ENCODE data around the gene KAZN. TPM values are rescaled to one million over a fixed set of nuclear protein-coding genes. Genes with fewer than 3 reads are reported as not detected.
"Not testable (repeated sequence)": the region's sequence is repeated elsewhere in the genome, so short reads cannot be mapped to it uniquely, and the experiment has no call there.

Gene KAZN
- total RNA-seq, 1 experiment from 2014 or later = 2.4 TPM

- ChIA-PET CTCF (no interaction called here), POLR2A (no interaction called here)
- DNase-seq = no peak
- Mint-ChIP-seq H3K27me3 (ENCODE audit: insufficient read depth, unreplicated experiment) (no peaks in the 10 kb centered on the region), H3K27ac (ENCODE audit: unreplicated experiment) (no peak overlapping the region), H3K36me3 (ENCODE audit: insufficient read depth, unreplicated experiment) (no peaks in the 10 kb centered on the region), H3K4me3 (ENCODE audit: unreplicated experiment) (no peak overlapping the region), H3K4me1 (ENCODE audit: low read depth, unreplicated experiment) (no peaks in the 10 kb centered on the region), H3K9me3 (ENCODE audit: unreplicated experiment) (no peaks in the 10 kb centered on the region)
- H3K4me1 ChIP-seq = no peaks in the 10 kb centered on the region
- BruUV-seq (replicated peaks) = no TSS peak
- H3K4me3 ChIP-seq (ENCODE audit: low read depth, low read length) = no peak overlapping the region
- H3K27me3 ChIP-seq (replicated peaks; ENCODE audit: control insufficient read depth, insufficient read depth, low read length) = no peaks in the 10 kb centered on the region
- TF ChIP-seq CTCF (IDR thresholded peaks at IDR 0.05; ENCODE audit: insufficient read depth in 1 of 2, low read depth in 1 of 2, low read length in 1 of 2, severe bottlenecking in 1 of 2, unreplicated experiment in 1 of 2) = no peak
- intact Hi-C loops (cut with micrococcal nuclease; ENCODE audit: unreplicated experiment) = loop anchor here (10.0 kb wide), 1 partner anchor 265 kb away; no protein-coding TSS in a partner anchor
- no peaks in the 10 kb centered on the region for H3K9me3 ChIP-seq
- H3K36me3 ChIP-seq (ENCODE audit: control insufficient read depth, insufficient read depth, low read length) = no peaks in the 10 kb centered on the region
Measured at GRCh38 chr1:15039901-15040300, 441.4 kb downstream of the KAZN start.

- H3K36me3 ChIP-seq (ENCODE audit: control insufficient read depth, insufficient read depth, low read length); H3K27ac Mint-ChIP-seq (ENCODE audit: unreplicated experiment); CTCF ChIA-PET; H3K4me3 Mint-ChIP-seq (ENCODE audit: unreplicated experiment); BruUV-seq (replicated peaks); H3K4me1 Mint-ChIP-seq (ENCODE audit: low read depth, unreplicated experiment); H3K9me3 ChIP-seq; H3K27me3 ChIP-seq (replicated peaks; ENCODE audit: control insufficient read depth, insufficient read depth, low read length); H3K4me3 ChIP-seq (ENCODE audit: low read depth, low read length); H3K9me3 Mint-ChIP-seq (ENCODE audit: unreplicated experiment); H3K36me3 Mint-ChIP-seq (ENCODE audit: insufficient read depth, unreplicated experiment); H3K4me1 ChIP-seq; DNase-seq; POLR2A ChIA-PET; H3K27me3 Mint-ChIP-seq (ENCODE audit: insufficient read depth, unreplicated experiment): not testable (repeated sequence)
- intact Hi-C loops (cut with micrococcal nuclease; ENCODE audit: unreplicated experiment) = loop anchor here (10.0 kb wide), 1 partner anchor 266 kb away; no protein-coding TSS in a partner anchor
Measured at GRCh38 chr1:15040685-15041084, 442.2 kb downstream of the KAZN start.

- no peak overlapping the region for H3K4me3 Mint-ChIP-seq (ENCODE audit: unreplicated experiment)
- ChIA-PET POLR2A (no interaction called here), CTCF (interaction anchor here (0.6 to 0.7 kb wide), 3 partner anchors 65 to 1112 kb away, joined by 3 to 8 read pairs (median 5); no protein-coding TSS in a partner anchor)
- Histone ChIP-seq H3K4me1 (no peaks in the 10 kb centered on the region), H3K4me3 (ENCODE audit: low read depth, low read length) (no peak overlapping the region), H3K9me3 (no peaks in the 10 kb centered on the region), H3K27me3 (replicated peaks; ENCODE audit: control insufficient read depth, insufficient read depth, low read length) (no peaks in the 10 kb centered on the region), H3K36me3 (ENCODE audit: control insufficient read depth, insufficient read depth, low read length) (no peaks in the 10 kb centered on the region)
- no peaks in the 10 kb centered on the region for H3K9me3 Mint-ChIP-seq (ENCODE audit: unreplicated experiment)
- TF ChIP-seq CTCF (IDR thresholded peaks at IDR 0.05; ENCODE audit: insufficient read depth in 1 of 2, low read depth in 1 of 2, low read length in 1 of 2, severe bottlenecking in 1 of 2, unreplicated experiment in 1 of 2) = no peak
- BruUV-seq (replicated peaks) = no TSS peak
- intact Hi-C loops (cut with micrococcal nuclease; ENCODE audit: unreplicated experiment) = loop anchor here (10.0 kb wide), 1 partner anchor 268 kb away; no protein-coding TSS in a partner anchor
- H3K4me1 Mint-ChIP-seq (ENCODE audit: low read depth, unreplicated experiment) = no peaks in the 10 kb centered on the region
- DNase-seq = no peak
- H3K27me3 Mint-ChIP-seq (ENCODE audit: insufficient read depth, unreplicated experiment) = no peaks in the 10 kb centered on the region
- H3K36me3 Mint-ChIP-seq (ENCODE audit: insufficient read depth, unreplicated experiment) = no peaks in the 10 kb centered on the region
- no peak overlapping the region for H3K27ac Mint-ChIP-seq (ENCODE audit: unreplicated experiment)
Measured at GRCh38 chr1:15042866-15043265, 444.4 kb downstream of the KAZN start.

- Mint-ChIP-seq H3K4me3 (ENCODE audit: unreplicated experiment) (no peak overlapping the region), H3K36me3 (ENCODE audit: insufficient read depth, unreplicated experiment) (no peaks in the 10 kb centered on the region), H3K9me3 (ENCODE audit: unreplicated experiment) (no peaks in the 10 kb centered on the region), H3K4me1 (ENCODE audit: low read depth, unreplicated experiment) (no peaks in the 10 kb centered on the region), H3K27ac (ENCODE audit: unreplicated experiment) (no peak overlapping the region), H3K27me3 (ENCODE audit: insufficient read depth, unreplicated experiment) (no peaks in the 10 kb centered on the region)
- Histone ChIP-seq H3K36me3 (ENCODE audit: control insufficient read depth, insufficient read depth, low read length) (no peaks in the 10 kb centered on the region), H3K9me3 (no peaks in the 10 kb centered on the region), H3K27me3 (replicated peaks; ENCODE audit: control insufficient read depth, insufficient read depth, low read length) (no peaks in the 10 kb centered on the region), H3K4me1 (no peaks in the 10 kb centered on the region), H3K4me3 (ENCODE audit: low read depth, low read length) (no peak overlapping the region)
- TF ChIP-seq CTCF (IDR thresholded peaks at IDR 0.05; ENCODE audit: insufficient read depth in 1 of 2, low read depth in 1 of 2, low read length in 1 of 2, severe bottlenecking in 1 of 2, unreplicated experiment in 1 of 2) = no peak
- CTCF ChIA-PET = no interaction called here
- BruUV-seq (replicated peaks) = no TSS peak
- POLR2A ChIA-PET = no interaction called here
- DNase-seq = no peak
- intact Hi-C loops (cut with micrococcal nuclease; ENCODE audit: unreplicated experiment) = loop anchor here (10.0 kb wide), 1 partner anchor 269 kb away; no protein-coding TSS in a partner anchor
Measured at GRCh38 chr1:15043934-15044333, 445.4 kb downstream of the KAZN start.

Data from Caco-2 (cell line).